H1 (cell line): Measurements from ENCODE around the gene WSCD2. TPM values are rescaled to one million over a fixed set of nuclear protein-coding genes. Genes with fewer than 3 reads are reported as not detected.
A peak's percentile ranks its signal among the peaks of the same experiment; 100 is the strongest.

Experiments used
- CTCF ChIA-PET: fragments of 300-600 bp; sonication (Branson Sonifier 250); formaldehyde crosslinking; loops from one replicate; lab custom pipeline; 2021; ENCODE audit not compliant: partially characterized antibody; lab: Charles Lee
- POLR2A ChIA-PET: fragments of 300-600 bp; sonication (Branson Sonifier 250); formaldehyde crosslinking; loops from one replicate; lab custom pipeline; 2021; ENCODE audit warnings: inconsistent platforms; ENCODE audit not compliant: partially characterized antibody; lab: Charles Lee
- DNase-seq, 2 experiments: peaks; one replicate each; pipeline versions ENCODE4 v3.0.0 to v3.0.0-alpha.2; 2010 to 2022; ENCODE audit warnings: low spot score in 2 of 2, low read depth in 1 of 2, mixed read lengths in 1 of 2
- FAIRE-seq: peaks from 2 replicates; lab custom pipeline; 2011; peaks lifted over from hg19 to GRCh38; lab: Jason Lieb, UNC
- H2AFZ ChIP-seq: 2 replicates; pipeline ENCODE4 v1.8.1; 2012; ENCODE audit warnings: low read length, inconsistent platforms
- H2AK5ac ChIP-seq: 2 replicates; pipeline ENCODE4 v1.6.1; 2013; ENCODE audit warnings: low read depth, low read length
- H2BK120ac ChIP-seq: replicated peaks from 2 replicates; pipeline ENCODE3; 2013; ENCODE audit warnings: low read depth, low read length, inconsistent platforms
- H2BK12ac ChIP-seq: 2 replicates; pipeline ENCODE4 v1.6.1; 2013; ENCODE audit warnings: low read depth, low read length
- H2BK15ac ChIP-seq: 2 replicates; pipeline ENCODE4 v1.6.1; 2013; ENCODE audit warnings: low read length
- H2BK20ac ChIP-seq: 2 replicates; pipeline ENCODE4 v1.6.1; 2013; ENCODE audit warnings: low read length
- H2BK5ac ChIP-seq: 2 replicates; pipeline ENCODE4 v1.6.1; 2013; ENCODE audit warnings: low read depth, low read length
- H3K14ac ChIP-seq: 2 replicates; pipeline ENCODE4 v1.6.1; 2013; ENCODE audit warnings: inconsistent platforms; ENCODE audit not compliant: insufficient read length
- H3K18ac ChIP-seq: 2 replicates; pipeline ENCODE4 v1.6.1; 2013; ENCODE audit warnings: low read length; ENCODE audit errors: extremely low read depth
- H3K23ac ChIP-seq: 2 replicates; pipeline ENCODE4 v1.6.1; 2013; ENCODE audit warnings: inconsistent platforms; ENCODE audit not compliant: insufficient read length
- H3K23me2 ChIP-seq: 2 replicates; pipeline ENCODE4 v1.6.1; 2013; ENCODE audit warnings: low read depth, low read length
- H3K27ac ChIP-seq: 2 replicates; pipeline ENCODE4 v1.6.1; 2011; ENCODE audit warnings: low read depth, low read length, inconsistent platforms
- H3K27me3 ChIP-seq, 4 experiments: replicated peaks in 1 of 4; 1 replicate in 1 of 4; 2 replicates in 3 of 4; pipeline versions ENCODE4 v1.6.1 to v1.8.1; 2011 to 2013; ENCODE audit warnings: low read length in 3 of 4, mild to moderate bottlenecking in 3 of 4, inconsistent platforms in 2 of 4, mixed read lengths in 2 of 4, moderate library complexity in 1 of 4; ENCODE audit not compliant: control insufficient read depth in 3 of 4, insufficient read depth in 3 of 4; ENCODE audit errors: extremely low read depth in 1 of 4
- H3K36me3 ChIP-seq, 4 experiments: 2 replicates each; pipeline versions ENCODE4 v1.6.1 to v1.8.1; 2011 to 2013; ENCODE audit warnings: mild to moderate bottlenecking in 4 of 4, low read length in 3 of 4, moderate library complexity in 2 of 4, control low read depth in 1 of 4, inconsistent platforms in 1 of 4; ENCODE audit not compliant: insufficient read depth in 4 of 4, control insufficient read depth in 2 of 4
- H3K4ac ChIP-seq: replicated peaks from 2 replicates; pipeline ENCODE3; 2013; ENCODE audit warnings: low read length, low read depth, mixed read lengths, inconsistent platforms; ENCODE audit not compliant: insufficient read length
- H3K4me1 ChIP-seq, 4 experiments: replicated peaks in 1 of 4; 1 replicate in 1 of 4; 2 replicates in 3 of 4; pipeline versions ENCODE4 v1.6.1 to v1.8.1; 2011 to 2013; ENCODE audit warnings: low read length in 3 of 4, inconsistent platforms in 2 of 4, mixed read lengths in 1 of 4; ENCODE audit not compliant: insufficient read depth in 4 of 4, control insufficient read depth in 3 of 4
- H3K4me2 ChIP-seq, 2 experiments: 2 replicates each; pipeline versions ENCODE4 v1.6.1 to v1.8.1; 2011 to 2013; ENCODE audit warnings: low read depth in 2 of 2, low read length in 2 of 2, control low read depth in 1 of 2, inconsistent platforms in 1 of 2, mild to moderate bottlenecking in 1 of 2; ENCODE audit not compliant: insufficient read depth in 1 of 2
- H3K4me3 ChIP-seq, 4 experiments: fragments of 200-600, 300-600 bp in 1 of 4; sonication (generic), shearing (Covaris generic), sonication (Bioruptor Twin) in 1 of 4; 2 replicates each; pipeline versions ENCODE4 v1.5.1 to v1.8.1; 2011 to 2016; ENCODE audit warnings: low read length in 4 of 4, low read depth in 3 of 4, control low read depth in 2 of 4, inconsistent platforms in 2 of 4, mild to moderate bottlenecking in 2 of 4, mixed read lengths in 1 of 4, moderate library complexity in 1 of 4; ENCODE audit not compliant: insufficient read depth in 2 of 4; ENCODE audit errors: extremely low read depth in 1 of 4
- H3K56ac ChIP-seq: replicated peaks from 2 replicates; pipeline ENCODE3; 2013; ENCODE audit warnings: low read depth, mild to moderate bottlenecking, mixed read lengths, low read length, inconsistent platforms; ENCODE audit not compliant: insufficient read length
- H3K79me1 ChIP-seq: 2 replicates; pipeline ENCODE4 v1.6.1; 2013; ENCODE audit warnings: low read depth, low read length, control low read depth
- H3K79me2 ChIP-seq, 2 experiments: 2 replicates each; pipeline versions ENCODE4 v1.6.1 to v1.8.1; 2012 to 2013; ENCODE audit warnings: low read length in 2 of 2, mild to moderate bottlenecking in 2 of 2, inconsistent platforms in 1 of 2; ENCODE audit not compliant: insufficient read depth in 2 of 2, control insufficient read depth in 1 of 2
- H3K9ac ChIP-seq, 4 experiments: replicated peaks in 1 of 4; 1 replicate in 1 of 4; 2 replicates in 3 of 4; pipeline versions ENCODE4 v1.6.1 to v1.8.1; 2011 to 2013; ENCODE audit warnings: low read depth in 3 of 4, low read length in 3 of 4, control low read depth in 2 of 4, mild to moderate bottlenecking in 2 of 4, moderate library complexity in 2 of 4, inconsistent platforms in 1 of 4; ENCODE audit errors: extremely low read depth in 1 of 4
- H3K9me3 ChIP-seq, 2 experiments: 2 replicates each; pipeline versions ENCODE4 v1.6.1 to v1.8.1; 2012 to 2013; ENCODE audit warnings: mild to moderate bottlenecking in 2 of 2, moderate library complexity in 2 of 2, control low read depth in 1 of 2, inconsistent platforms in 1 of 2, low read depth in 1 of 2, low read length in 1 of 2, mixed read lengths in 1 of 2; ENCODE audit not compliant: insufficient read depth in 2 of 2
- H4K20me1 ChIP-seq, 2 experiments: replicated peaks in 1 of 2; 2 replicates each; pipeline versions ENCODE3 to v1.8.1; 2011 to 2013; ENCODE audit warnings: inconsistent platforms in 2 of 2, low read length in 2 of 2, mild to moderate bottlenecking in 1 of 2; ENCODE audit not compliant: insufficient read depth in 2 of 2, control insufficient read depth in 1 of 2
- H4K5ac ChIP-seq: 2 replicates; pipeline ENCODE4 v1.6.1; 2013; ENCODE audit warnings: low read length, low read depth, mixed read lengths, inconsistent platforms; ENCODE audit not compliant: insufficient read length
- H4K8ac ChIP-seq: 2 replicates; pipeline ENCODE4 v1.8.0; 2013; ENCODE audit warnings: mild to moderate bottlenecking, moderate library complexity, low read length, inconsistent platforms; ENCODE audit not compliant: insufficient read depth; ENCODE audit errors: extremely low read depth
- H4K91ac ChIP-seq: replicated peaks from 2 replicates; pipeline ENCODE3; 2013; ENCODE audit warnings: low read length, mixed read lengths, inconsistent platforms; ENCODE audit not compliant: insufficient read length
- CEBPB ChIP-seq: IDR thresholded peaks from 2 replicates; pipeline ENCODE4 v1.6.1; 2012; ENCODE audit warnings: low read depth, low read length
- CTCF ChIP-seq, 3 experiments: IDR thresholded peaks; 1 replicate in 2 of 3; 2 replicates in 1 of 3; pipeline versions ENCODE4 v1.5.1 to v1.6.1; 2011; ENCODE audit warnings: low read length in 3 of 3, mild to moderate bottlenecking in 3 of 3, inconsistent platforms in 2 of 3, low read depth in 1 of 3, moderate library complexity in 1 of 3; ENCODE audit not compliant: insufficient read depth in 1 of 3; ENCODE audit errors: control extremely low read depth in 1 of 3
- JUND ChIP-seq: IDR thresholded peaks from 2 replicates; pipeline ENCODE4 v1.6.1; 2011; ENCODE audit warnings: mild to moderate bottlenecking, improper control_type of control experiment, low read length
- NANOG ChIP-seq: IDR thresholded peaks from 2 replicates; pipeline ENCODE4 v1.6.1; 2011; ENCODE audit warnings: low read length, low read depth, mild to moderate bottlenecking, inconsistent platforms; ENCODE audit not compliant: insufficient read depth, poor library complexity, severe bottlenecking
- POLR2A ChIP-seq, 2 experiments: IDR thresholded peaks; 1 replicate in 1 of 2; 2 replicates in 1 of 2; pipeline ENCODE4 v1.6.1; 2011; ENCODE audit warnings: low read depth in 2 of 2, low read length in 2 of 2, mild to moderate bottlenecking in 2 of 2; ENCODE audit errors: control extremely low read depth in 1 of 2
- RAD21 ChIP-seq, 2 experiments: IDR thresholded peaks in 1 of 2; conservative IDR thresholded peaks in 1 of 2; 2 replicates each; pipeline ENCODE4 v1.6.1; 2011; ENCODE audit warnings: low read depth in 2 of 2, low read length in 2 of 2, improper control_type of control experiment in 1 of 2, inconsistent platforms in 1 of 2, mild to moderate bottlenecking in 1 of 2, moderate library complexity in 1 of 2
- SP2 ChIP-seq: IDR thresholded peaks from 2 replicates; pipeline ENCODE4 v1.6.1; 2012; ENCODE audit warnings: mild to moderate bottlenecking, low read length, inconsistent platforms
- ZNF274 ChIP-seq: IDR thresholded peaks from 2 replicates; pipeline ENCODE4 v1.7.0; 2012; ENCODE audit warnings: low read length, borderline replicate concordance; ENCODE audit errors: extremely low read depth
- WGBS, 2 experiments: shearing (Covaris generic) in 1 of 2; methylation state at CpG; one replicate each; pipeline versions ENCODE4 v1.1.6 to v1.1.7; 2013 to 2015; ENCODE audit warnings: low lambda C conversion rate in 2 of 2, mixed read lengths in 2 of 2, inconsistent platforms in 1 of 2, low coverage in 1 of 2, missing lambda C conversion rate in 1 of 2; ENCODE audit not compliant: insufficient replicate concordance in 2 of 2, insufficient coverage in 1 of 2, insufficient read length in 1 of 2; ENCODE audit errors: extremely low coverage in 1 of 2, missing lambda C conversion rate in 1 of 2; 5-methylcytosine and 5-hydroxymethylcytosine counted together
- polyA plus RNA-seq, 7 experiments: library from polyadenylated mRNA; depleted of rRNA in 3 of 7; stranded (reverse) in 5 of 7; unstranded in 2 of 7; fragments of >200 nt in 5 of 7; fragments of 200-250 nt in 2 of 7; gene quantifications; 1 replicate in 5 of 7; 2 replicates in 1 of 7; 4 replicates in 1 of 7; pipeline versions ENCODE4 v1.2.1 to v1.2.3, GENCODE V29; 2011 to 2013; ENCODE audit warnings: missing spikeins in 2 of 7, mixed read lengths in 2 of 7
- total RNA-seq: library from RNA; stranded (reverse); fragmentation: NEBNext Ultra II Directional; extraction: Animal tissue kit (Norgen Biotek cat#: 25700); gene quantifications from 2 replicates; pipeline ENCODE4 v1.2.1, GENCODE V29; 2021
- TF ChIP-seq, protein P1 (sequence below): IDR thresholded peaks from 2 replicates; pipeline ENCODE4 v1.6.1; 2011; ENCODE audit warnings: low read length, improper control_type of control experiment

WSCD2 gene
- total and polyA plus RNA-seq, 2 of the 8 experiments (the other 6 are each of a cell fraction or from before 2014, with no cell fraction given) = 1.3 to 2.2 TPM

GRCh38 chr12:108099073-108099472 is 30.0 kb upstream of the WSCD2 start:
- no peak overlapping the region for H3K56ac ChIP-seq
- no peaks in the 10 kb centered on the region for H4K20me1 ChIP-seq
- POLR2A ChIA-PET = no interaction called here

More at GRCh38 chr12:108099073-108099472, 30.0 kb upstream of the WSCD2 start:
- no peak overlapping the region for H3K18ac ChIP-seq
- no peak for TF ChIP-seq SP2
- TF ChIP-seq POLR2A (IDR thresholded peaks at IDR 0.05; ENCODE audit: control extremely low read depth in 1 of 2, low read depth in 2 of 2, low read length in 2 of 2) = no peak
- TF ChIP-seq RAD21 (IDR thresholded peaks at IDR 0.05 in 1 of 2, conservative IDR thresholded peaks at IDR 0.05 in 1 of 2; ENCODE audit: low read depth in 2 of 2, low read length in 2 of 2) = peak; percentile 59 to 63
- no peak for TF ChIP-seq JUND
- TF ChIP-seq CEBPB = no peak
- TF ChIP-seq, protein P1, sequence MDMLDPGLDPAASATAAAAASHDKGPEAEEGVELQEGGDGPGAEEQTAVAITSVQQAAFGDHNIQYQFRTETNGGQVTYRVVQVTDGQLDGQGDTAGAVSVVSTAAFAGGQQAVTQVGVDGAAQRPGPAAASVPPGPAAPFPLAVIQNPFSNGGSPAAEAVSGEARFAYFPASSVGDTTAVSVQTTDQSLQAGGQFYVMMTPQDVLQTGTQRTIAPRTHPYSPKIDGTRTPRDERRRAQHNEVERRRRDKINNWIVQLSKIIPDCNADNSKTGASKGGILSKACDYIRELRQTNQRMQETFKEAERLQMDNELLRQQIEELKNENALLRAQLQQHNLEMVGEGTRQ = no peak
- peak; percentile 14 to 50 (median 28); a peak in 3 of 4 replicates for TF ChIP-seq CTCF (IDR thresholded peaks at IDR 0.05; ENCODE audit: control extremely low read depth in 1 of 3, insufficient read depth in 1 of 3, low read depth in 1 of 3, low read length in 3 of 3)
- no peak for TF ChIP-seq ZNF274
- TF ChIP-seq NANOG = no peak
- TF ChIP-seq, all 59 proteins: peak for 2
- Histone ChIP-seq H2AK5ac (no peak overlapping the region), H3K79me2 (no peaks in the 10 kb centered on the region), H2BK15ac (no peak overlapping the region), H3K14ac (no peak overlapping the region), H3K79me1 (no peaks in the 10 kb centered on the region), H2BK20ac (no peak overlapping the region), H2AFZ (0 out of 2 replicates have a peak overlapping the region, but pooled peaks have one; percentile 38), H3K23me2 (no peaks in the 10 kb centered on the region), H3K36me3 (no peaks in the 10 kb centered on the region), H2BK5ac (no peak overlapping the region), H3K9me3 (no peaks in the 10 kb centered on the region), H3K4ac (no peak overlapping the region), H4K8ac (no peak overlapping the region), H3K27ac (no peak overlapping the region), H3K9ac (no peak overlapping the region), H3K23ac (no peak overlapping the region), H2BK12ac (no peak overlapping the region), H4K91ac (no peak overlapping the region), H2BK120ac (no peak overlapping the region), H4K5ac (no peak overlapping the region), H3K4me2 (no peak overlapping the region), H3K4me1 (peaks cover 0 to 8% (median 0%) of the 10 kb centered on the region in 4 experiments; a peak in 1 of 7 replicates), H3K4me3 (no peak overlapping the region), H3K27me3 (no peaks in the 10 kb centered on the region)
- DNase-seq (no peak), FAIRE-seq (peak; percentile 42)
- WGBS, 2 experiments = 76% methylated on average over 3 of the region's 3 CpGs; no CpG with 5 or more reads in 1 of the 2 experiments
- CTCF ChIA-PET = interaction anchor here (0.7 to 3.5 kb wide), 5 partner anchors 11 to 358 kb away, joined by 3 to 15 read pairs (median 4); partner anchors contain the start of gene WSCD2
